OCI-LY7 (cell line): Measurements from ENCODE around the gene ZDHHC21.

Experiments used
- EZH2phosphoT487 ChIP-seq: fragments of 200-600 bp; sonication (generic); IDR thresholded peaks from 2 replicates; pipeline ENCODE4 v1.6.1; 2018; ENCODE audit warnings: low read depth, borderline replicate concordance, mild to moderate bottlenecking, mixed run types, antibody characterized with exemption, low read length, moderate library complexity, mixed read lengths
- TF ChIP-seq, protein P1 (sequence below): fragments of 200-600 bp; sonication (generic); conservative IDR thresholded peaks from 2 replicates; pipeline ENCODE4 v1.5.1; 2014; ENCODE audit warnings: mild to moderate bottlenecking, antibody characterized with exemption, low read length, moderate library complexity, mixed read lengths

DNA sequence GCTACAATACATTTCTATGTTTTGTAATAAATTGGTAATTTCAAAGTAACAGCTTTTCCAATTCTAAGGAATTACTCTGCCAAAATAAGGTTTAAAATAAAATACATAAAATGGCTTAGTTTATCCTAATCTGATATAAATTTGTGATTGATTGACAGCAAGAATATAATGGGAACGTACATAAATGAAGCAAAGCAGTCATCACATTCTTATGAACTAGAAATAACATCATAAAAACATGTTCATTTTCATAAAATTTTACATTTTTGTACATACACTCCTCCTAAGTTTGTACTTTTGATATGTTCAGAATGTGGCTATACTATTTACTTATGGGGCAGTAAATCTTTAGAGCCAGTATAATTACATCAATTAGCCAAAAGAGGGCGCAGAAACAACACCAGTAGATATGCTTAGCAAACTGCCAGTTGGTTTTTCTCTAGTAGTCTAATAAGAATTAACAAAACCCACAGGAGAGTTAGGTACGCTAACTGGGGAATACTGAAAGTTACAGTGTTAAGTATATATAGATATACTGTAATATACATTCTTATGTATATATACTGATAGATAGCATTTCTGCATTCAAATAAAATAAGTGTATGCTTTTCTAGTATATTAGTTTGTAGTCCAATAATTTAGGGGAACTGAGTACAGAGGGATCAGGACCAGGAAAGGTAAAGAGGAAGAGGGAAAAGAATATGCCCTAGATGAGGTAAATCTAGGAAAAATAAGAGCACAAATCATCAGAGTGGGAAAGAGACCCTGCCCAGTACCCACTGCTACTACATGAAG is 76.8 kb downstream of the ZDHHC21 start:
- TF ChIP-seq, protein P1, sequence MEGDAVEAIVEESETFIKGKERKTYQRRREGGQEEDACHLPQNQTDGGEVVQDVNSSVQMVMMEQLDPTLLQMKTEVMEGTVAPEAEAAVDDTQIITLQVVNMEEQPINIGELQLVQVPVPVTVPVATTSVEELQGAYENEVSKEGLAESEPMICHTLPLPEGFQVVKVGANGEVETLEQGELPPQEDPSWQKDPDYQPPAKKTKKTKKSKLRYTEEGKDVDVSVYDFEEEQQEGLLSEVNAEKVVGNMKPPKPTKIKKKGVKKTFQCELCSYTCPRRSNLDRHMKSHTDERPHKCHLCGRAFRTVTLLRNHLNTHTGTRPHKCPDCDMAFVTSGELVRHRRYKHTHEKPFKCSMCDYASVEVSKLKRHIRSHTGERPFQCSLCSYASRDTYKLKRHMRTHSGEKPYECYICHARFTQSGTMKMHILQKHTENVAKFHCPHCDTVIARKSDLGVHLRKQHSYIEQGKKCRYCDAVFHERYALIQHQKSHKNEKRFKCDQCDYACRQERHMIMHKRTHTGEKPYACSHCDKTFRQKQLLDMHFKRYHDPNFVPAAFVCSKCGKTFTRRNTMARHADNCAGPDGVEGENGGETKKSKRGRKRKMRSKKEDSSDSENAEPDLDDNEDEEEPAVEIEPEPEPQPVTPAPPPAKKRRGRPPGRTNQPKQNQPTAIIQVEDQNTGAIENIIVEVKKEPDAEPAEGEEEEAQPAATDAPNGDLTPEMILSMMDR = peak; percentile 96
- TF ChIP-seq EZH2phosphoT487 = no peak
